DLD1 (cell line): Measurements from ENCODE around the gene PLCB3.

Experiments used
- in situ Hi-C: cut with HindIII; loops from 2 replicates; pipeline ENCODE4 v1.10.0; 2017; ENCODE audit warnings: low sequenced_read_pairs

The PLCB3 gene

DNA sequence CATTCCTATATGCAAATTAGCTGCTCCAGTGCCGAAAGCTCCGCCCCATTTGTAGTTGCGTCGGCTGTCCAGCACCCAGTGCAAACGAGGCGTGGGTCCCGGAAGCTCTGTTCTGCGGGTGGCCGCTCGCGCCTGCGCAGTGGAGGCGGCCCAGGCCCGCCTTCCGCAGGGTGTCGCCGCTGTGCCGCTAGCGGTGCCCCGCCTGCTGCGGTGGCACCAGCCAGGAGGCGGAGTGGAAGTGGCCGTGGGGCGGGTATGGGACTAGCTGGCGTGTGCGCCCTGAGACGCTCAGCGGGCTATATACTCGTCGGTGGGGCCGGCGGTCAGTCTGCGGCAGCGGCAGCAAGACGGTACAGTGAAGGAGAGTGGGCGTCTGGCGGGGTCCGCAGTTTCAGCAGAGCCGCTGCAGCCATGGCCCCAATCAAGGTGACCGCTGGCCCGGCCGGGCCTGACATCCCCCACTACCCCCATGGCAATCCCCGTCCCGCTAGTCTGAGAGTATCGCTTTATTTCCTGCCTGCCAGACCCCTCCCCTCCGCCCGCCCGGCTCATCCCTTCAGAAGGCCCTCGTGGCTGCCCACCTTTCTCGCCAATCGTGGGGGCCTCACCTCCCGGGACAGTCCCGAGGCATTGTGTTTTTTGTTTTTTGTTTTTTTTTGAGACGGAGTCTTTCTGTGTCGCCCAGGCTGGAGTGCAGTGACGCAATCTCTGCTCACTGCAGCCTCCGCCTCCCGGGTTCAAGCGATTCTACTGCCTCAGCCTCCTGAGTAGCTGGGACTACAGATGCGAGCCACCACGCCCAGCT, 66.8 kb downstream of the PLCB3 start, which contains the start of gene PRDX5:
PRDX5 (plus strand) TSS at position 161 of the 805 bp plus-strand sequence; CDS start at position 256, 95 bp downstream.
- in situ Hi-C loops, result no loop called here
